ENCODE measurements around the gene VEZT.

DNA sequence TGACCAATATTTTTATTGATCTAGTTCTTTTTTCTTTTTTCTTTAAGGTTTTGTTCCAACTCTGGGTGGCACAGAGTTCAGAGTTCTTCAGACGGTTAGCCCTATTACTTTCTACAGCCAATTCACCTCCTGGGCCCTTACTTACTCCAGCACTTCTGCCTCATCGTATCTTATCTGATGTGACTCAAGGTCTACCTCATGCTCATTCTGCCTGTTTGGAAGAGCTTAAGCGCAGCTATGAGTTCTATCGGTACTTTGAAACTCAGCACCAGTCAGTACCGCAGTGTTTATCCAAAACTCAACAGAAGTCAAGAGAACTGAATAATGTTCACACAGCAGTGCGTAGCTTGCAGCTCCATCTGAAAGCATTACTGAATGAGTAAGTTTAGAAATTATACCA, 64.7 kb downstream of the VEZT start:
- TF ChIP-seq CTCF (IDR thresholded peaks at IDR 0.05) (no peak), POLR2A (IDR thresholded peaks at IDR 0.05) (no peak)
